ENCODE data around the gene UCP3.

UCP3 gene

GRCh38 chr11:74008373-74009229 is at the start of gene UCP3:
TSS of gene UCP3 (minus strand) at chr11:74009085. CDS start at chr11:74007042, 2,043 bp downstream.
- TF ChIP-seq POLR2A (IDR thresholded peaks at IDR 0.05; ENCODE audit: low read length) (no peak), GATA1 (IDR thresholded peaks at IDR 0.05; ENCODE audit: low read depth, low read length) (no peak)
- peak in 1 of 2 experiments; percentile 20 for DNase-seq

GRCh38 chr11:74057249-74058151 is 48.6 kb upstream of the UCP3 start:
- DNase-seq = peak; percentile 11 to 48
- TF ChIP-seq POLR2A (IDR thresholded peaks at IDR 0.05; ENCODE audit: low read length) (no peak), GATA1 (IDR thresholded peaks at IDR 0.05; ENCODE audit: low read depth, low read length) (no peak)

- TF ChIP-seq POLR2A (IDR thresholded peaks at IDR 0.05; ENCODE audit: low read length) = peak; percentile 16
- TF ChIP-seq GATA1 (IDR thresholded peaks at IDR 0.05; ENCODE audit: low read depth, low read length) = no peak
- no peak for DNase-seq
These were observed 47.1 kb upstream of the UCP3 start for GRCh38 chr11:74055938-74056337.

GRCh38 chr11:74050465-74050864 is 41.6 kb upstream of the UCP3 start:
- no peak for DNase-seq
- no peak for TF ChIP-seq POLR2A (IDR thresholded peaks at IDR 0.05; ENCODE audit: low read length)
- TF ChIP-seq GATA1 (IDR thresholded peaks at IDR 0.05; ENCODE audit: low read depth, low read length) = no peak

- no peak for DNase-seq
- TF ChIP-seq POLR2A (IDR thresholded peaks at IDR 0.05; ENCODE audit: low read length) = no peak
- no peak for TF ChIP-seq GATA1 (IDR thresholded peaks at IDR 0.05; ENCODE audit: low read depth, low read length)
These were observed 40.1 kb upstream of the UCP3 start for GRCh38 chr11:74048993-74049392.

- no peak for TF ChIP-seq GATA1 (IDR thresholded peaks at IDR 0.05; ENCODE audit: low read depth, low read length)
- TF ChIP-seq POLR2A (IDR thresholded peaks at IDR 0.05; ENCODE audit: low read length) = no peak
These were observed 35.7 kb upstream of the UCP3 start for GRCh38 chr11:74044538-74044937.

GRCh38 chr11:74043450-74043849 is 34.6 kb upstream of the UCP3 start:
- TF ChIP-seq POLR2A (IDR thresholded peaks at IDR 0.05; ENCODE audit: low read length) (no peak), GATA1 (IDR thresholded peaks at IDR 0.05; ENCODE audit: low read depth, low read length) (no peak)
- no peak for DNase-seq

More at GRCh38 chr11:74044538-74044937, 35.7 kb upstream of the UCP3 start:
- no peak for DNase-seq

GRCh38 chr11:74037309-74037708 is 28.4 kb upstream of the UCP3 start:
- no peak for DNase-seq
- no peak for TF ChIP-seq GATA1 (IDR thresholded peaks at IDR 0.05; ENCODE audit: low read depth, low read length)

- TF ChIP-seq GATA1 (IDR thresholded peaks at IDR 0.05; ENCODE audit: low read depth, low read length) (no peak), POLR2A (IDR thresholded peaks at IDR 0.05; ENCODE audit: low read length) (no peak)
- no peak for DNase-seq
These were observed 26.4 kb upstream of the UCP3 start for GRCh38 chr11:74035264-74035663.

GRCh38 chr11:74033046-74033445 is 24.2 kb upstream of the UCP3 start:
- DNase-seq = no peak
- TF ChIP-seq GATA1 (IDR thresholded peaks at IDR 0.05; ENCODE audit: low read depth, low read length) = no peak
- TF ChIP-seq POLR2A (IDR thresholded peaks at IDR 0.05; ENCODE audit: low read length) = no peak

GRCh38 chr11:74030723-74031676 is 22.1 kb upstream of the UCP3 start:
- no peak for DNase-seq
- no peak for TF ChIP-seq GATA1 (IDR thresholded peaks at IDR 0.05; ENCODE audit: low read depth, low read length)
- no peak for TF ChIP-seq POLR2A (IDR thresholded peaks at IDR 0.05; ENCODE audit: low read length)

- no peak for DNase-seq
- TF ChIP-seq POLR2A (IDR thresholded peaks at IDR 0.05; ENCODE audit: low read length) (no peak), GATA1 (IDR thresholded peaks at IDR 0.05; ENCODE audit: low read depth, low read length) (no peak)
These were observed 16.7 kb upstream of the UCP3 start for GRCh38 chr11:74025467-74026166.

All from erythroblast (primary cell).